GM12878 (cell line): ENCODE results near the gene CIRBP. TPM values are rescaled to one million over a fixed set of nuclear protein-coding genes. Genes with fewer than 3 reads are reported as not detected.

Experiments used
- ATF7 ChIP-seq: fragments of 450-650 bp; IDR thresholded peaks from 2 replicates; pipeline ENCODE4 v1.6.1; 2016; ENCODE audit warnings: low read depth, mild to moderate bottlenecking
- CTCF ChIP-seq, 3 experiments: IDR thresholded peaks in 2 of 3; conservative IDR thresholded peaks in 1 of 3; 2 replicates each; pipeline ENCODE4 v1.5.1; 2011; ENCODE audit warnings: low read depth in 3 of 3, low read length in 3 of 3, mild to moderate bottlenecking in 3 of 3, control low read depth in 2 of 3, moderate library complexity in 2 of 3, inconsistent platforms in 1 of 3, mixed read lengths in 1 of 3; ENCODE audit not compliant: control insufficient read depth in 2 of 3, insufficient read depth in 1 of 3; ENCODE audit errors: extremely low read depth in 1 of 3
- DPF2 ChIP-seq: fragments of 450-650 bp; IDR thresholded peaks from 2 replicates; pipeline ENCODE4 v1.6.1; 2017; ENCODE audit warnings: mild to moderate bottlenecking
- EED ChIP-seq: sonication (generic); IDR thresholded peaks from 2 replicates; pipeline ENCODE4 v1.6.1; 2016; ENCODE audit warnings: antibody characterized with exemption, low read depth
- EGR1 ChIP-seq, 2 experiments: IDR thresholded peaks; 1 replicate in 1 of 2; 2 replicates in 1 of 2; pipeline ENCODE4 v1.6.1; 2011 to 2012; ENCODE audit warnings: low read depth in 2 of 2, low read length in 2 of 2, borderline replicate concordance in 1 of 2, mild to moderate bottlenecking in 1 of 2, moderate library complexity in 1 of 2
- FOS ChIP-seq: IDR thresholded peaks from 3 replicates; pipeline ENCODE4 v1.6.1; 2011; ENCODE audit warnings: borderline replicate concordance; ENCODE audit not compliant: insufficient read length; ENCODE audit errors: extremely low read depth
- GABPA ChIP-seq: IDR thresholded peaks from 2 replicates; pipeline ENCODE4 v1.6.1; 2014; ENCODE audit warnings: antibody characterized with exemption, low read depth, mild to moderate bottlenecking, inconsistent platforms
- GATAD2B ChIP-seq: fragments of 450-650 bp; conservative IDR thresholded peaks from 2 replicates; pipeline ENCODE4 v1.6.1; 2017; ENCODE audit warnings: low read depth, mild to moderate bottlenecking, moderate library complexity
- JUND ChIP-seq: IDR thresholded peaks from 2 replicates; pipeline ENCODE4 v1.6.1; 2012; ENCODE audit warnings: low read depth, mild to moderate bottlenecking, low read length, improper control_type of control experiment, moderate library complexity
- LARP7 ChIP-seq: fragments of 450-650 bp; IDR thresholded peaks from 2 replicates; pipeline ENCODE4 v1.6.1; 2017; ENCODE audit warnings: mild to moderate bottlenecking
- MTA2 ChIP-seq: fragments of 450-650 bp; IDR thresholded peaks from 2 replicates; pipeline ENCODE4 v1.6.1; 2016; ENCODE audit warnings: low read depth, mild to moderate bottlenecking, moderate library complexity
- MYC ChIP-seq: IDR thresholded peaks from 2 replicates; pipeline ENCODE4 v1.6.1; 2011; ENCODE audit warnings: mild to moderate bottlenecking, low read length, moderate library complexity, inconsistent platforms; ENCODE audit not compliant: insufficient read depth, insufficient replicate concordance, insufficient read length, severe bottlenecking
- NFIC ChIP-seq: IDR thresholded peaks from 2 replicates; pipeline ENCODE4 v1.6.1; 2012; ENCODE audit warnings: low read depth, mild to moderate bottlenecking, inconsistent platforms, low read length, moderate library complexity
- NFYA ChIP-seq: IDR thresholded peaks from 2 replicates; pipeline ENCODE4 v1.6.1; 2011; ENCODE audit warnings: low read depth, mild to moderate bottlenecking, low read length, improper control_type of control experiment, borderline replicate concordance
- NR2F1 ChIP-seq: fragments of 450-650 bp; conservative IDR thresholded peaks from 2 replicates; pipeline ENCODE4 v1.6.1; 2017; ENCODE audit warnings: mild to moderate bottlenecking
- PAX5 ChIP-seq: IDR thresholded peaks from 2 replicates; pipeline ENCODE4 v1.6.1; 2011; ENCODE audit warnings: low read depth, low read length, borderline replicate concordance
- PML ChIP-seq: IDR thresholded peaks from 2 replicates; pipeline ENCODE4 v1.6.1; 2012; ENCODE audit warnings: low read length, inconsistent platforms
- POU2F2 ChIP-seq: IDR thresholded peaks from 3 replicates; pipeline ENCODE4 v1.6.1; 2011; ENCODE audit warnings: low read depth, mild to moderate bottlenecking, low read length, borderline replicate concordance
- SMC3 ChIP-seq: IDR thresholded peaks from 2 replicates; pipeline ENCODE4 v1.6.1; 2011; ENCODE audit warnings: low read length, improper control_type of control experiment, borderline replicate concordance
- TAF1 ChIP-seq: IDR thresholded peaks from 2 replicates; pipeline ENCODE4 v1.6.1; 2011; ENCODE audit warnings: mild to moderate bottlenecking, low read depth, low read length, borderline replicate concordance
- TARDBP ChIP-seq: IDR thresholded peaks from 2 replicates; pipeline ENCODE4 v1.6.1; 2016; ENCODE audit warnings: borderline replicate concordance
- TCF12 ChIP-seq: IDR thresholded peaks from 2 replicates; pipeline ENCODE4 v1.6.1; 2011; ENCODE audit warnings: low read depth, mild to moderate bottlenecking, low read length
- TCF3 ChIP-seq: IDR thresholded peaks from 2 replicates; pipeline ENCODE4 v1.6.1; 2012; ENCODE audit warnings: low read depth, mild to moderate bottlenecking, low read length, borderline replicate concordance; ENCODE audit not compliant: insufficient read depth
- polyA plus RNA-seq, 11 experiments: library from polyadenylated mRNA; depleted of rRNA in 4 of 11; unstranded in 6 of 11; stranded (reverse) in 5 of 11; fragments of >200 nt; fragmentation: Nextera tagmentation in 4 of 11; fragmentation: Illumina TruSeq in 1 of 11; extraction: Ambion mirVana in 4 of 11; extraction: Trizol in 1 of 11; gene quantifications; 1 replicate in 1 of 11; 2 replicates in 10 of 11; pipeline versions ENCODE4 v1.2.1 to v1.2.3, GENCODE V29; 2011 to 2016; ENCODE audit warnings: inconsistent platforms in 2 of 11, missing spikeins in 2 of 11, low read depth in 1 of 11
- total RNA-seq, 4 experiments: library from RNA; depleted of rRNA in 3 of 4; stranded (reverse); fragments of >200 nt in 3 of 4; fragmentation: Illumina TruSeq in 1 of 4; extraction: Trizol in 1 of 4; gene quantifications; 2 replicates each; pipeline versions ENCODE4 v1.2.1 to v1.2.3, GENCODE V29; 2013 to 2021
- TF ChIP-seq, protein P1 (sequence below): IDR thresholded peaks from 2 replicates; pipeline ENCODE4 v1.6.1; 2012; ENCODE audit warnings: improper control_type of control experiment, low read depth, low read length; ENCODE audit not compliant: insufficient replicate concordance

CIRBP gene
- total and polyA plus RNA-seq, 10 of the 15 experiments (the other 5 are each of a cell fraction or from before 2014, with no cell fraction given), result 27.6 to 335 (median 229) TPM

- no peak for TF ChIP-seq POU2F2
- 0 out of 2 replicates have a peak, but pooled peaks have one; percentile 38 for TF ChIP-seq ATF7
- peak; percentile 37 for TF ChIP-seq DPF2
- peak; percentile 90 for TF ChIP-seq NR2F1
- TF ChIP-seq PML, result no peak
- TF ChIP-seq EED, result no peak; the same call in 1 of the 2 replicates
- no peak for TF ChIP-seq FOS
- TF ChIP-seq GABPA, result no peak
- peak; percentile 82; the same call in 1 of the 2 replicates for TF ChIP-seq TCF12
- TF ChIP-seq TARDBP, result no peak
- peak; percentile 69; the same call in 1 of the 2 replicates for TF ChIP-seq TCF3
- no peak for TF ChIP-seq JUND
- TF ChIP-seq GATAD2B, result peak; percentile 56; the same call in 1 of the 2 replicates
- TF ChIP-seq TAF1, result no peak
- no peak for TF ChIP-seq SMC3
- no peak for TF ChIP-seq EGR1 (IDR thresholded peaks at IDR 0.05; ENCODE audit: borderline replicate concordance in 1 of 2, low read depth in 2 of 2, low read length in 2 of 2)
- TF ChIP-seq MTA2, result peak; percentile 42; the same call in 1 of the 2 replicates
- TF ChIP-seq, protein P1, sequence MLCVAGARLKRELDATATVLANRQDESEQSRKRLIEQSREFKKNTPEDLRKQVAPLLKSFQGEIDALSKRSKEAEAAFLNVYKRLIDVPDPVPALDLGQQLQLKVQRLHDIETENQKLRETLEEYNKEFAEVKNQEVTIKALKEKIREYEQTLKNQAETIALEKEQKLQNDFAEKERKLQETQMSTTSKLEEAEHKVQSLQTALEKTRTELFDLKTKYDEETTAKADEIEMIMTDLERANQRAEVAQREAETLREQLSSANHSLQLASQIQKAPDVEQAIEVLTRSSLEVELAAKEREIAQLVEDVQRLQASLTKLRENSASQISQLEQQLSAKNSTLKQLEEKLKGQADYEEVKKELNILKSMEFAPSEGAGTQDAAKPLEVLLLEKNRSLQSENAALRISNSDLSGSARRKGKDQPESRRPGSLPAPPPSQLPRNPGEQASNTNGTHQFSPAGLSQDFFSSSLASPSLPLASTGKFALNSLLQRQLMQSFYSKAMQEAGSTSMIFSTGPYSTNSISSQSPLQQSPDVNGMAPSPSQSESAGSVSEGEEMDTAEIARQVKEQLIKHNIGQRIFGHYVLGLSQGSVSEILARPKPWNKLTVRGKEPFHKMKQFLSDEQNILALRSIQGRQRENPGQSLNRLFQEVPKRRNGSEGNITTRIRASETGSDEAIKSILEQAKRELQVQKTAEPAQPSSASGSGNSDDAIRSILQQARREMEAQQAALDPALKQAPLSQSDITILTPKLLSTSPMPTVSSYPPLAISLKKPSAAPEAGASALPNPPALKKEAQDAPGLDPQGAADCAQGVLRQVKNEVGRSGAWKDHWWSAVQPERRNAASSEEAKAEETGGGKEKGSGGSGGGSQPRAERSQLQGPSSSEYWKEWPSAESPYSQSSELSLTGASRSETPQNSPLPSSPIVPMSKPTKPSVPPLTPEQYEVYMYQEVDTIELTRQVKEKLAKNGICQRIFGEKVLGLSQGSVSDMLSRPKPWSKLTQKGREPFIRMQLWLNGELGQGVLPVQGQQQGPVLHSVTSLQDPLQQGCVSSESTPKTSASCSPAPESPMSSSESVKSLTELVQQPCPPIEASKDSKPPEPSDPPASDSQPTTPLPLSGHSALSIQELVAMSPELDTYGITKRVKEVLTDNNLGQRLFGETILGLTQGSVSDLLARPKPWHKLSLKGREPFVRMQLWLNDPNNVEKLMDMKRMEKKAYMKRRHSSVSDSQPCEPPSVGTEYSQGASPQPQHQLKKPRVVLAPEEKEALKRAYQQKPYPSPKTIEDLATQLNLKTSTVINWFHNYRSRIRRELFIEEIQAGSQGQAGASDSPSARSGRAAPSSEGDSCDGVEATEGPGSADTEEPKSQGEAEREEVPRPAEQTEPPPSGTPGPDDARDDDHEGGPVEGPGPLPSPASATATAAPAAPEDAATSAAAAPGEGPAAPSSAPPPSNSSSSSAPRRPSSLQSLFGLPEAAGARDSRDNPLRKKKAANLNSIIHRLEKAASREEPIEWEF, result no peak
- no peak for TF ChIP-seq CTCF (IDR thresholded peaks at IDR 0.05 in 2 of 3, conservative IDR thresholded peaks at IDR 0.05 in 1 of 3; ENCODE audit: control insufficient read depth in 2 of 3, extremely low read depth in 1 of 3, insufficient read depth in 1 of 3, low read depth in 3 of 3, low read length in 3 of 3)
- no peak for TF ChIP-seq NFIC
- TF ChIP-seq NFYA, result no peak
- TF ChIP-seq LARP7, result peak; percentile 34
- TF ChIP-seq PAX5, result peak; percentile 95; the same call in 1 of the 2 replicates
- no peak for TF ChIP-seq MYC
Measured at GRCh38 chr19:1264801-1265614, 4.1 kb upstream of the CIRBP start (continued).
